Measurements from ENCODE around the gene CD177.

The CD177 gene

DNA sequence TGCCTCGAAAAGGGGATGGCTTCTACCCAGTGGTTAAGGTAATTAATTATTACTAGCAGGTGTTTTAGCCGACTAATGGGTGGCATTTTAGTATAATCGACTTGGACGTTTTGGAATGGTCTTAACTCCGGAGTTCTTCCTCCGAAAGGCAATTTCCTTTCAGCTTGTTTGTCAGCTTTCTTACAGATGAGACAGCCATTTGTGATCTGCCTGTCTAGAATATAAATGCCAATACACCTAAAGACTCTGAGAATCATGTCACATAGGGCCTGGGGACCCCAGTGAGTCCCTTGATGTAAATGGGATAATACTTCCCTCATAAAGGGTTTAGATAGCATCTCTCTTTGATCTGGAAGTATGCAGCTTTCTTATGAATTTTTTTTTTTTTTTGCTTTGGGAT, 42.2 kb upstream of the CD177 start:
- Histone ChIP-seq H4K20me1 (ENCODE audit: low read depth, low read length) (no peaks in the 10 kb centered on the region), H3K4me2 (ENCODE audit: low read depth, low read length, poor library complexity, severe bottlenecking) (no peak overlapping the region), H2AFZ (ENCODE audit: low read depth, low read length, severe bottlenecking) (no peak overlapping the region), H3K36me3 (ENCODE audit: low read length) (no peaks in the 10 kb centered on the region), H3K27me3 (ENCODE audit: low read length) (no peaks in the 10 kb centered on the region), H3F3A (ENCODE audit: insufficient read depth) (no peaks in the 10 kb centered on the region), H3K27ac (ENCODE audit: low read depth, low read length) (no peak overlapping the region), H3K9ac (ENCODE audit: low read length) (no peak overlapping the region), H3K9me2 (replicated peaks; ENCODE audit: insufficient read depth, low read length) (no peaks in the 10 kb centered on the region), H3K9me3 (ENCODE audit: insufficient read depth, low read length) (no peaks in the 10 kb centered on the region), H3K4me3 (ENCODE audit: insufficient read depth, low read length, poor library complexity, severe bottlenecking) (no peak overlapping the region), H3K79me2 (ENCODE audit: insufficient read depth, low read length) (no peaks in the 10 kb centered on the region)
- TF ChIP-seq, protein P1, sequence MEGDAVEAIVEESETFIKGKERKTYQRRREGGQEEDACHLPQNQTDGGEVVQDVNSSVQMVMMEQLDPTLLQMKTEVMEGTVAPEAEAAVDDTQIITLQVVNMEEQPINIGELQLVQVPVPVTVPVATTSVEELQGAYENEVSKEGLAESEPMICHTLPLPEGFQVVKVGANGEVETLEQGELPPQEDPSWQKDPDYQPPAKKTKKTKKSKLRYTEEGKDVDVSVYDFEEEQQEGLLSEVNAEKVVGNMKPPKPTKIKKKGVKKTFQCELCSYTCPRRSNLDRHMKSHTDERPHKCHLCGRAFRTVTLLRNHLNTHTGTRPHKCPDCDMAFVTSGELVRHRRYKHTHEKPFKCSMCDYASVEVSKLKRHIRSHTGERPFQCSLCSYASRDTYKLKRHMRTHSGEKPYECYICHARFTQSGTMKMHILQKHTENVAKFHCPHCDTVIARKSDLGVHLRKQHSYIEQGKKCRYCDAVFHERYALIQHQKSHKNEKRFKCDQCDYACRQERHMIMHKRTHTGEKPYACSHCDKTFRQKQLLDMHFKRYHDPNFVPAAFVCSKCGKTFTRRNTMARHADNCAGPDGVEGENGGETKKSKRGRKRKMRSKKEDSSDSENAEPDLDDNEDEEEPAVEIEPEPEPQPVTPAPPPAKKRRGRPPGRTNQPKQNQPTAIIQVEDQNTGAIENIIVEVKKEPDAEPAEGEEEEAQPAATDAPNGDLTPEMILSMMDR (IDR thresholded peaks at IDR 0.05; ENCODE audit: insufficient read depth, low read length, poor library complexity, severe bottlenecking) = no peak
- no peak for TF ChIP-seq EZH2phosphoT487 (conservative IDR thresholded peaks at IDR 0.05; ENCODE audit: low read length)

DNA sequence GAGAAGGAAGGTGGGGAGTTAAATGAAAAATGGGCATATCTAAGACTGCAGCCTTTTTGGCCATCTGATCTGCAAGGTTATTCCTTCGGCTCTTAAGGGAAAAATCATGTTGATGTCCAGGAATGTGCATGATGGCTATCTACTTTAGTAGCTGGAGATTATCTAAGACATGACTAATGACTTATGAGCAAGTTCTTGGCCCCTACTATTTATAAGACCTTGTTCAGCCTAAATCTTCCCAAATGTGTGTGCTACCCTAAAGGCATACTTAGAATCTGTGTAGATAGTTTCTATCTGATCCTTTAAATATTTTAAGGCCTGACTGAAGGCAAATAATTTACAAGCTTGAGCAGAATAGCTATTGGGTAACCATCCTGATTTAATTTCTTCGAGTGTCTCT, 41.8 kb upstream of the CD177 start:
- TF ChIP-seq EZH2phosphoT487 (conservative IDR thresholded peaks at IDR 0.05; ENCODE audit: low read length) = no peak
- TF ChIP-seq, protein P1 (IDR thresholded peaks at IDR 0.05; ENCODE audit: insufficient read depth, low read length, poor library complexity, severe bottlenecking) = no peak
- Histone ChIP-seq H3K9ac (ENCODE audit: low read length) (no peak overlapping the region), H3K9me3 (ENCODE audit: insufficient read depth, low read length) (no peaks in the 10 kb centered on the region)

DNA sequence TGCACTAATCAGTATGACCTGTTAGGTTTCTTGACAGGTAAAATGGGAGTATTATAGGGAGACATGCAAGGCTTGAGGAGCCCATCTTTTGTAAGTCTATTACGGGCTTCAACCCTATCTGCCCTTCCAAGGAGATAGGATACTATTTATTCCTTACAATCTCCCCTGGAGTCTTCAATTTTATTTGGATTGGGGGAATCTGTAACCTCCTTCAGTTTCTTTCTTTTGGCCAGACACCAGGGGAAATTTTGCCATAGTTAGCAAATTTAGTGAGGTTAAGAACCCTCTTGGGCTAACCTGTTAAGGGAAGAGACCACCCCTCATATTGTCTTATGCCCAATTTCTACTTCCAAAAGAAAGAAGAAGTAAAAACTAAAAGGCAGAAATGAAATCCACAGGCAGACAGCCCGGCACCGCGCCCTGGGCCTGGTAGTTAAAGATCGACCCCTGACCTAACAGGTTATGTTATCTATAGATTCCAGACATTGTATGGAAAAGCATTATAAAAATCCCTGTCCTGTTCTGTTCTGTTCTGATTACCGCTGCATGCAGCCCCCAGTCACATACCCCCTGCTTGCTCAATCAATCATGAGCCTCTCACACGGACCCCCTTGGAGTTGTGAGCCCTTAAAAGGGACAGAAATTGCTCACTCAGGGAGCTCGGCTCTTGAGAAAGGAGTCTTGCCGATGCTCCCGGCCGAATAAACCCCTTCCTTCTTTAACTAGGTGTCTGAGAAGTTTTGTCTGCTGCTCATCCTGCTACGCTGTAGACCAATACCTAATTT, 39.6 kb upstream of the CD177 start:
- H3K27me3 ChIP-seq (ENCODE audit: low read length) = no peaks in the 10 kb centered on the region
- no peaks in the 10 kb centered on the region for H3K9me2 ChIP-seq (replicated peaks; ENCODE audit: insufficient read depth, low read length)
- no peak overlapping the region for H3K27ac ChIP-seq (ENCODE audit: low read depth, low read length)
- H3K79me2 ChIP-seq (ENCODE audit: insufficient read depth, low read length) = no peaks in the 10 kb centered on the region
- H3K9ac ChIP-seq (ENCODE audit: low read length) = no peak overlapping the region
- no peaks in the 10 kb centered on the region for H3K9me3 ChIP-seq (ENCODE audit: insufficient read depth, low read length)
- H3K4me2 ChIP-seq (ENCODE audit: low read depth, low read length, poor library complexity, severe bottlenecking) = no peak overlapping the region
- H3K4me3 ChIP-seq (ENCODE audit: insufficient read depth, low read length, poor library complexity, severe bottlenecking) = no peak overlapping the region
- H3K36me3 ChIP-seq (ENCODE audit: low read length) = no peaks in the 10 kb centered on the region
- TF ChIP-seq, protein P1 (IDR thresholded peaks at IDR 0.05; ENCODE audit: insufficient read depth, low read length, poor library complexity, severe bottlenecking) = no peak
- no peak for TF ChIP-seq EZH2phosphoT487 (conservative IDR thresholded peaks at IDR 0.05; ENCODE audit: low read length)
- no peaks in the 10 kb centered on the region for H4K20me1 ChIP-seq (ENCODE audit: low read depth, low read length)
- no peak overlapping the region for H2AFZ ChIP-seq (ENCODE audit: low read depth, low read length, severe bottlenecking)
- no peaks in the 10 kb centered on the region for H3F3A ChIP-seq (ENCODE audit: insufficient read depth)

More for the DNA sequence above, 41.8 kb upstream of the CD177 start:
- no peak overlapping the region for H3K4me2 ChIP-seq (ENCODE audit: low read depth, low read length, poor library complexity, severe bottlenecking)
- H3K27ac ChIP-seq (ENCODE audit: low read depth, low read length) = no peak overlapping the region
- H3K36me3 ChIP-seq (ENCODE audit: low read length) = no peaks in the 10 kb centered on the region
- no peak overlapping the region for H2AFZ ChIP-seq (ENCODE audit: low read depth, low read length, severe bottlenecking)
- H3K4me3 ChIP-seq (ENCODE audit: insufficient read depth, low read length, poor library complexity, severe bottlenecking) = no peak overlapping the region
- H3K9me2 ChIP-seq (replicated peaks; ENCODE audit: insufficient read depth, low read length) = no peaks in the 10 kb centered on the region
- no peaks in the 10 kb centered on the region for H3K79me2 ChIP-seq (ENCODE audit: insufficient read depth, low read length)
- H4K20me1 ChIP-seq (ENCODE audit: low read depth, low read length) = no peaks in the 10 kb centered on the region
- no peaks in the 10 kb centered on the region for H3F3A ChIP-seq (ENCODE audit: insufficient read depth)
- H3K27me3 ChIP-seq (ENCODE audit: low read length) = no peaks in the 10 kb centered on the region
